Nasal cavity respiratory epithelium epithelial cell of viscerocranial mucosa (primary cell): ENCODE results near the gene PRR15. TPM values are rescaled to one million over a fixed set of nuclear protein-coding genes. Genes with fewer than 3 reads are reported as not detected.

Source experiments
- total RNA-seq: library from RNA; depleted of rRNA; stranded (reverse); fragments of >200 nt; gene quantifications from 2 replicates; pipeline ENCODE4 v1.2.3, GENCODE V29; 2014

PRR15 gene
- 0.85 and 4.4 TPM in 2 replicates for total RNA-seq

GRCh38 chr7:29563590-29564495 is at the start of gene PRR15:
Gene PRR15, plus strand, starts transcription at chr7:29563835. Its CDS starts 2,495 bp downstream, at chr7:29566330.

Other genes starting within 250 kb of the PRR15 start
- gene WIPF3, start 242.7 kb downstream of the PRR15 start, total RNA-seq, result under 0.01 and 0.21 TPM in 2 replicates